Right lobe of liver (tissue), 6 donors: ENCODE data around the gene ADTRP. TPM values are rescaled to one million over a fixed set of nuclear protein-coding genes. Genes with fewer than 3 reads are reported as not detected.

Experiments used
- ATAC-seq, 4 donors: fragments of 200-7000 bp; cut with Tn5 transposase; one replicate each; pipeline ENCODE4 v1.9.1; 2020; ENCODE audit warnings: mild to moderate bottlenecking in 4 of 4, moderate library complexity in 4 of 4
- DNase-seq, 3 donors: peaks; one replicate each; pipeline ENCODE4 v3.0.0-alpha.2; 2020
- H3K27ac ChIP-seq, 3 donors: fragments of 200-600 bp; one replicate each; pipeline ENCODE4 v1.8.0; 2022
- H3K27me3 ChIP-seq, 2 donors: fragments of 200-600 bp; one replicate each; pipeline ENCODE4 v1.8.0; 2022
- H3K36me3 ChIP-seq, 4 donors: fragments of 200-600 bp; sonication (generic) in 1 of 4; one replicate each; pipeline versions ENCODE4 v1.5.1 to v1.8.0; 2017 to 2022; ENCODE audit warnings: control low read depth in 1 of 4
- H3K4me1 ChIP-seq, 4 donors: fragments of 200-600 bp; sonication (generic) in 1 of 4; one replicate each; pipeline versions ENCODE4 v1.5.1 to v1.8.0; 2017 to 2022; ENCODE audit warnings: control low read depth in 1 of 4
- H3K4me3 ChIP-seq, 3 donors: fragments of 200-600 bp; one replicate each; pipeline ENCODE4 v1.8.0; 2022
- H3K9me3 ChIP-seq, 4 donors: fragments of 200-600 bp; sonication (generic) in 1 of 4; one replicate each; pipeline versions ENCODE4 v1.5.1 to v1.8.0; 2017 to 2022; ENCODE audit warnings: control low read depth in 1 of 4
- CTCF ChIP-seq, 4 donors: fragments of 200-600 bp in 3 of 4; fragments of 450-650 bp in 1 of 4; IDR thresholded peaks; one replicate each; pipeline versions ENCODE4 v1.5.1 to v1.8.0; 2016 to 2022; ENCODE audit warnings: antibody characterized with exemption in 4 of 4, mild to moderate bottlenecking in 2 of 4
- POLR2A ChIP-seq: fragments of 450-650 bp; IDR thresholded peaks from one replicate; pipeline ENCODE4 v1.6.1; 2017; ENCODE audit warnings: antibody characterized with exemption, mild to moderate bottlenecking
- WGBS: methylation state at CpG from one replicate; pipeline ENCODE4 v1.1.6; 2018; ENCODE audit warnings: low coverage, low lambda C conversion rate; ENCODE audit not compliant: insufficient coverage; ENCODE audit errors: missing lambda C conversion rate; 5-methylcytosine and 5-hydroxymethylcytosine counted together
- intact Hi-C, 2 donors: fragments of 100-400 bp; cut with DNase I; formaldehyde crosslinking; loops; one replicate each; pipeline versions ENCODE4 v1.11.2 to v1.14.1; 2022
- total RNA-seq, 6 experiments: library from RNA; depleted of rRNA in 2 of 6; stranded (reverse); fragments of >200 nt in 2 of 6; fragmentation: NEBNext Ultra II Directional in 3 of 6; extraction: Animal tissue kit (Norgen Biotek cat#: 25700) in 3 of 6; gene quantifications; one replicate each; pipeline versions ENCODE4 v1.1.0 to v1.2.4, GENCODE V29; 2016 to 2023
- donor health status: DM: no; HTN: yes; CAD: no.
- donor health status: DM: no; HTN: no; CAD: no.
- donor health status: DM: no; HTN: no; CAD: no.
- donor health status: DM: no; HTN: yes; CAD: no.
- donor health status: DM: no; HTN: yes; CAD: no.

Gene ADTRP
- total RNA-seq, 6 experiments from 2014 or later, result 0.46 to 1.9 (median 0.92) TPM; not detected in 1

GRCh38 chr6:11821781-11822180, 43.2 kb upstream of the ADTRP start:
- no peaks in the 10 kb centered on the region for H3K4me1 ChIP-seq
- no peak for ATAC-seq
- H3K9me3 ChIP-seq, result no peaks in the 10 kb centered on the region
- DNase-seq, result no peak
- H3K27ac ChIP-seq, result no peak overlapping the region
- WGBS, result 79% methylated on average over 3 of the region's 3 CpGs
- TF ChIP-seq POLR2A, result no peak
- no peak for TF ChIP-seq CTCF (IDR thresholded peaks at IDR 0.05)
- no peaks in the 10 kb centered on the region for H3K36me3 ChIP-seq
- no peaks in the 10 kb centered on the region for H3K27me3 ChIP-seq
- intact Hi-C loops, result no loop called here
- H3K4me3 ChIP-seq, result no peak overlapping the region

- H3K27me3 ChIP-seq, result no peaks in the 10 kb centered on the region
- no peak for TF ChIP-seq CTCF (IDR thresholded peaks at IDR 0.05)
- TF ChIP-seq POLR2A, result no peak
- intact Hi-C loops, result no loop called here
- no peaks in the 10 kb centered on the region for H3K4me1 ChIP-seq
- 84% methylated on average over 4 of the region's 4 CpGs for WGBS
- H3K27ac ChIP-seq, result no peak overlapping the region
- H3K9me3 ChIP-seq, result no peaks in the 10 kb centered on the region
- DNase-seq (no peak), ATAC-seq (no peak)
- H3K4me3 ChIP-seq, result no peak overlapping the region
- H3K36me3 ChIP-seq, result no peaks in the 10 kb centered on the region
Observed at GRCh38 chr6:11820821-11821220, 42.2 kb upstream of the ADTRP start.

- Histone ChIP-seq H3K4me1 (no peaks in the 10 kb centered on the region), H3K4me3 (no peak overlapping the region), H3K27me3 (no peaks in the 10 kb centered on the region), H3K9me3 (no peaks in the 10 kb centered on the region), H3K27ac (no peak overlapping the region), H3K36me3 (no peaks in the 10 kb centered on the region)
- 100% methylated on average over 3 of the region's 3 CpGs for WGBS
- no peak for DNase-seq
- TF ChIP-seq POLR2A (no peak), CTCF (IDR thresholded peaks at IDR 0.05) (no peak)
- ATAC-seq, result no peak
- intact Hi-C loops, result no loop called here
Observed at GRCh38 chr6:11819486-11819885, 40.9 kb upstream of the ADTRP start.

- no peak overlapping the region for H3K4me3 ChIP-seq
- 44% methylated on average over 1 of the region's 1 CpG for WGBS
- peaks cover 0 to 3% (median 0%) of the 10 kb centered on the region in 4 donors for H3K4me1 ChIP-seq
- no peak for TF ChIP-seq POLR2A
- no peak for TF ChIP-seq CTCF (IDR thresholded peaks at IDR 0.05)
- intact Hi-C loops, result no loop called here
- H3K27ac ChIP-seq, result no peak overlapping the region
- H3K9me3 ChIP-seq, result no peaks in the 10 kb centered on the region
- H3K27me3 ChIP-seq, result no peaks in the 10 kb centered on the region
- no peak for DNase-seq
- ATAC-seq, result no peak
- no peaks in the 10 kb centered on the region for H3K36me3 ChIP-seq
Observed at GRCh38 chr6:11815231-11815630, 36.6 kb upstream of the ADTRP start.

- no peak overlapping the region for H3K4me3 ChIP-seq
Observed at GRCh38 chr6:11814819-11815218, 36.2 kb upstream of the ADTRP start.

More at GRCh38 chr6:11814819-11815218, 36.2 kb upstream of the ADTRP start:
- no peaks in the 10 kb centered on the region for H3K27me3 ChIP-seq
- 94% methylated on average over 4 of the region's 4 CpGs for WGBS
- TF ChIP-seq CTCF (IDR thresholded peaks at IDR 0.05) (no peak), POLR2A (no peak)
- intact Hi-C loops, result no loop called here
- DNase-seq, result no peak
- peaks cover 0 to 8% (median 0%) of the 10 kb centered on the region in 4 donors for H3K4me1 ChIP-seq
- H3K27ac ChIP-seq, result no peak overlapping the region
- no peaks in the 10 kb centered on the region for H3K36me3 ChIP-seq
- no peak for ATAC-seq
- no peaks in the 10 kb centered on the region for H3K9me3 ChIP-seq
